H9 (cell line): ENCODE measurements around the gene RPS15A. TPM values are rescaled to one million over a fixed set of nuclear protein-coding genes. Genes with fewer than 3 reads are reported as not detected.

Experiments
- DNase-seq: peaks from one replicate; pipeline ENCODE4 v3.0.0-alpha.2; 2017
- H2AFZ ChIP-seq: one replicate; pipeline ENCODE4 v1.6.1; 2013; ENCODE audit warnings: mild to moderate bottlenecking, low read length, control low read depth, moderate library complexity
- H2AK5ac ChIP-seq: 2 replicates; pipeline ENCODE4 v1.6.1; 2013; ENCODE audit warnings: low read length, control low read depth, mixed read lengths; ENCODE audit not compliant: insufficient read length
- H2BK120ac ChIP-seq: one replicate; pipeline ENCODE4 v1.6.1; 2013; ENCODE audit warnings: low read depth, mild to moderate bottlenecking, low read length, control low read depth, inconsistent platforms; ENCODE audit not compliant: poor library complexity, severe bottlenecking
- H2BK12ac ChIP-seq: 2 replicates; pipeline ENCODE4 v1.6.1; 2013; ENCODE audit warnings: low read length, control low read depth, mixed read lengths, low read depth; ENCODE audit not compliant: insufficient read length
- H2BK15ac ChIP-seq: 2 replicates; pipeline ENCODE4 v1.6.1; 2013; ENCODE audit warnings: low read depth, low read length, control low read depth
- H2BK20ac ChIP-seq: one replicate; pipeline ENCODE4 v1.6.1; 2013; ENCODE audit warnings: low read depth, mild to moderate bottlenecking, low read length, control low read depth, inconsistent platforms; ENCODE audit not compliant: poor library complexity, severe bottlenecking
- H2BK5ac ChIP-seq: 2 replicates; pipeline ENCODE4 v1.6.1; 2013; ENCODE audit warnings: low read length, control low read depth, mixed read lengths; ENCODE audit not compliant: insufficient read length
- H3K14ac ChIP-seq: 2 replicates; pipeline ENCODE4 v1.6.1; 2013; ENCODE audit warnings: low read length, control low read depth; ENCODE audit not compliant: insufficient read depth
- H3K18ac ChIP-seq: 2 replicates; pipeline ENCODE4 v1.6.1; 2013; ENCODE audit warnings: low read depth, mild to moderate bottlenecking, mixed read lengths, low read length, control low read depth; ENCODE audit not compliant: insufficient read length
- H3K23ac ChIP-seq: 2 replicates; pipeline ENCODE4 v1.6.1; 2013; ENCODE audit warnings: low read length, control low read depth, mixed read lengths, low read depth; ENCODE audit not compliant: insufficient read length
- H3K23me2 ChIP-seq: 2 replicates; pipeline ENCODE4 v1.6.1; 2013; ENCODE audit warnings: low read depth, mild to moderate bottlenecking, mixed read lengths, low read length, control low read depth; ENCODE audit not compliant: insufficient read length, poor library complexity, severe bottlenecking
- H3K27ac ChIP-seq: 2 replicates; pipeline ENCODE4 v1.5.1; 2013; ENCODE audit warnings: low read length, control low read depth, mixed read lengths, low read depth; ENCODE audit not compliant: insufficient read length
- H3K27me3 ChIP-seq: 2 replicates; pipeline ENCODE4 v1.6.1; 2013; ENCODE audit warnings: low read length, control low read depth, inconsistent platforms; ENCODE audit not compliant: insufficient read depth
- H3K4ac ChIP-seq: 2 replicates; pipeline ENCODE4 v1.6.1; 2013; ENCODE audit warnings: low read depth, mild to moderate bottlenecking, control low read depth, inconsistent platforms, low read length, moderate library complexity
- H3K4me1 ChIP-seq: 2 replicates; pipeline ENCODE4 v1.6.1; 2013; ENCODE audit warnings: low read length, control low read depth, inconsistent platforms; ENCODE audit not compliant: insufficient read depth
- H3K4me2 ChIP-seq: 2 replicates; pipeline ENCODE4 v1.6.1; 2013; ENCODE audit warnings: low read length, control low read depth, mixed read lengths; ENCODE audit not compliant: insufficient read length, insufficient read depth
- H3K56ac ChIP-seq: 2 replicates; pipeline ENCODE4 v1.6.1; 2013; ENCODE audit warnings: low read depth, mild to moderate bottlenecking, mixed read lengths, low read length, control low read depth; ENCODE audit not compliant: insufficient read length
- H3K79me1 ChIP-seq: 2 replicates; pipeline ENCODE4 v1.6.1; 2013; ENCODE audit warnings: low read depth, mild to moderate bottlenecking, moderate library complexity, low read length, control low read depth, inconsistent platforms; ENCODE audit not compliant: insufficient read depth, poor library complexity, severe bottlenecking
- H3K79me2 ChIP-seq: 2 replicates; pipeline ENCODE4 v1.6.1; 2013; ENCODE audit warnings: low read length, control low read depth, inconsistent platforms; ENCODE audit not compliant: insufficient read depth
- H3K9ac ChIP-seq: 2 replicates; pipeline ENCODE4 v1.6.1; 2013; ENCODE audit warnings: low read length, control low read depth, mixed read lengths; ENCODE audit not compliant: insufficient read length; ENCODE audit errors: extremely low read depth
- H3K9me3 ChIP-seq: one replicate; pipeline ENCODE4 v1.6.1; 2013; ENCODE audit warnings: low read depth, low read length, inconsistent platforms; ENCODE audit not compliant: control insufficient read depth
- H3T11ph ChIP-seq: one replicate; pipeline ENCODE4 v1.6.1; 2013; ENCODE audit warnings: mild to moderate bottlenecking, low read length, control low read depth, inconsistent platforms
- H4K20me1 ChIP-seq: one replicate; pipeline ENCODE4 v1.6.1; 2013; ENCODE audit not compliant: control insufficient read depth, insufficient read length, insufficient read depth
- H4K5ac ChIP-seq: 2 replicates; pipeline ENCODE4 v1.6.1; 2013; ENCODE audit warnings: low read depth, mild to moderate bottlenecking, mixed read lengths, low read length, control low read depth; ENCODE audit not compliant: insufficient read length
- H4K8ac ChIP-seq: replicated peaks from 2 replicates; pipeline ENCODE4 v1.6.1; 2013; ENCODE audit warnings: low read length, control low read depth, mixed read lengths, low read depth; ENCODE audit not compliant: insufficient read length
- H4K91ac ChIP-seq: 2 replicates; pipeline ENCODE4 v1.6.1; 2013; ENCODE audit warnings: low read depth, mild to moderate bottlenecking, moderate library complexity, mixed read lengths, low read length, control low read depth; ENCODE audit not compliant: insufficient read length
- H3K27ac Mint-ChIP-seq, 3 experiments: 2 replicates in 2 of 3; 3 replicates in 1 of 3; pipeline ENCODE4 v1.8.0; 2020 to 2021; ENCODE audit warnings: mixed read lengths in 3 of 3, mild to moderate bottlenecking in 1 of 3, moderate library complexity in 1 of 3
- H3K27me3 Mint-ChIP-seq: 2 replicates; pipeline ENCODE4 v1.8.0; 2021; ENCODE audit warnings: low read depth, mild to moderate bottlenecking, moderate library complexity, mixed read lengths
- H3K36me3 Mint-ChIP-seq, 3 experiments: 2 replicates in 2 of 3; 3 replicates in 1 of 3; pipeline ENCODE4 v1.8.0; 2020 to 2021; ENCODE audit warnings: low read depth in 3 of 3, mixed read lengths in 3 of 3; ENCODE audit not compliant: insufficient read depth in 1 of 3
- H3K4me1 Mint-ChIP-seq, 2 experiments: 2 replicates each; pipeline ENCODE4 v1.8.0; 2020; ENCODE audit warnings: mixed read lengths in 2 of 2
- H3K4me3 Mint-ChIP-seq, 2 experiments: 2 replicates in 1 of 2; 3 replicates in 1 of 2; pipeline ENCODE4 v1.8.0; 2020 to 2021; ENCODE audit warnings: mild to moderate bottlenecking in 2 of 2, mixed read lengths in 2 of 2, moderate library complexity in 1 of 2
- H3K9me3 Mint-ChIP-seq, 2 experiments: 2 replicates in 1 of 2; 3 replicates in 1 of 2; pipeline ENCODE4 v1.8.0; 2020; ENCODE audit warnings: mild to moderate bottlenecking in 2 of 2, mixed read lengths in 2 of 2, moderate library complexity in 1 of 2
- CTCF ChIP-seq: fragments of 200-600 bp; sonication (generic); conservative IDR thresholded peaks from 3 replicates; pipeline ENCODE4 v1.8.0; 2021; ENCODE audit warnings: antibody characterized with exemption, mild to moderate bottlenecking
- WGBS: extraction: QIAGEN DNeasy Blood & Tissue Kit; methylation state at CpG from one replicate; pipeline ENCODE4 v1.1.7; 2013; ENCODE audit warnings: missing lambda C conversion rate, low lambda C conversion rate, mixed read lengths; ENCODE audit not compliant: insufficient read length; ENCODE audit errors: extremely low coverage; 5-methylcytosine and 5-hydroxymethylcytosine counted together
- total RNA-seq: library from RNA; stranded (reverse); gene quantifications from 2 replicates; pipeline ENCODE4 v1.2.1, GENCODE V29; 2021

The RPS15A gene
- total RNA-seq, 1 experiment from 2014 or later = 1,990 TPM

DNA sequence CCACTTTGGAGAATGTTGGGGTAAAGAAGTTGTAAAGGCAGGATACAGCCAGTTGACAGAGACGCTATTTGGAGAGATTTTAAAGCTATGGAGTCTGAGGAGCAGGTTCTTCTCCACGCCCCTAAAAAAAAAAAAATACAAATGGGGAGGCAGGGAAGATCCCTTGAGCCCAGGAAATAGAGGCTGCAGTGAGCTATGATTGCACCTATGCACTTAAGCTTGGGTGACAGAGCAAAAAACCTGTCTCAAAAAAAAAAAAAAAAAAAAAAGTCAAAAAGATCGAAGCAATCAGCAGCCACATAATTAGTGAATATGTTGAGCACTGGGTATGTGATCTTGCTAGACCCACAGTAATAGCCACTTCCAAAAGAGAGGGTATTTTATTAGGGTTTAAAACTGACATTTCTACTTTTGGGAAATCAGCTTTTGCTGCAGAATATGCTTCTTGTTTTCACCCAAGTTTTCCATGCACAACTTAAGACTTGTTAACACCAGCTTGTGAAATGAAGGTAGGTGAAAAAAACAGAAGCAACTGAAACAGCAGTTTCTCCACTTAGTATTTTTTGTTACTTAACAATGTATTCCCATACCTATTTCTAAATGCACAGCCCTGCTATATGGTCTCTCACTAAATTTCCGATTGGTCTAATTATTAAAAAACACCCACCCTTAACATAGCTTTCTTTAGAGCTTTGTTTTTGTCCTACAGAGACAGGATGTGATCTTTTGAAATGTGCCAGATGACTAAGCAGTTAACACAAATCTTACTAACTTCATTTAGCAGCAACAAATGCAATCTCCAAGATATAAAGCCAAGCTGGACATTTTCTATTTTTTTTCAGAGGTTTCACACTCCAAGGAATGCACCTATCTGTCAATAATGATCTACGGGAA lies 13.7 kb upstream of the RPS15A start:
- Histone ChIP-seq H3K79me2 (peaks cover 20% of the 10 kb centered on the region), H3K4me1 (no peaks in the 10 kb centered on the region), H3K14ac (no peak overlapping the region), H3K4ac (no peak overlapping the region), H3K4me2 (no peak overlapping the region), H2BK15ac (no peak overlapping the region), H3K9ac (no peak overlapping the region), H3K27ac (no peak overlapping the region), H3K9me3 (no peaks in the 10 kb centered on the region), H4K5ac (no peak overlapping the region), H3K79me1 (no peaks in the 10 kb centered on the region), H2BK12ac (no peak overlapping the region), H3K27me3 (no peaks in the 10 kb centered on the region), H4K8ac (no peak overlapping the region), H3T11ph (no peak overlapping the region), H3K18ac (no peak overlapping the region), H2BK20ac (no peak overlapping the region), H2BK5ac (no peak overlapping the region), H3K56ac (no peak overlapping the region), H4K91ac (no peak overlapping the region), H3K23me2 (peaks cover 10% of the 10 kb centered on the region), H2BK120ac (no peak overlapping the region), H3K23ac (no peak overlapping the region), H2AFZ (no peak overlapping the region), H2AK5ac (no peak overlapping the region), H4K20me1 (no peaks in the 10 kb centered on the region)
- TF ChIP-seq CTCF = no peak
- Mint-ChIP-seq H3K4me3 (peak overlapping the region in 1 of 2 experiments; percentile 8; a peak in 2 of 5 replicates), H3K27ac (peak overlapping the region; percentile 26 to 92 (median 85); a peak in 5 of 7 replicates), H3K36me3 (peaks cover 15 to 32% (median 29%) of the 10 kb centered on the region in 3 experiments), H3K27me3 (no peaks in the 10 kb centered on the region), H3K9me3 (no peaks in the 10 kb centered on the region; a peak in 1 of 5 replicates), H3K4me1 (peaks cover 53 to 56% of the 10 kb centered on the region in 2 experiments)
- no peak for DNase-seq
- no CpG with 5 or more reads among the region's 5 CpGs for WGBS
